CD4-positive, alpha-beta T cell treated with Interleukin-21 for 1 hour (primary cell): ENCODE data around the gene PDZD4.
"Not testable (repeated sequence)": the region's sequence is repeated elsewhere in the genome, so short reads cannot be mapped to it uniquely, and the experiment has no call there.

ENCODE experiments used
- DNase-seq: peaks from one replicate; pipeline ENCODE4 v3.0.0-alpha.2; 2020

The PDZD4 gene

GRCh38 chrX:153830640-153831428 is 490 bp upstream of the PDZD4 start:
- no peak for DNase-seq

- no peak for DNase-seq
Observed at GRCh38 chrX:153829549-153829798, 870 bp downstream of the PDZD4 start.

DNA sequence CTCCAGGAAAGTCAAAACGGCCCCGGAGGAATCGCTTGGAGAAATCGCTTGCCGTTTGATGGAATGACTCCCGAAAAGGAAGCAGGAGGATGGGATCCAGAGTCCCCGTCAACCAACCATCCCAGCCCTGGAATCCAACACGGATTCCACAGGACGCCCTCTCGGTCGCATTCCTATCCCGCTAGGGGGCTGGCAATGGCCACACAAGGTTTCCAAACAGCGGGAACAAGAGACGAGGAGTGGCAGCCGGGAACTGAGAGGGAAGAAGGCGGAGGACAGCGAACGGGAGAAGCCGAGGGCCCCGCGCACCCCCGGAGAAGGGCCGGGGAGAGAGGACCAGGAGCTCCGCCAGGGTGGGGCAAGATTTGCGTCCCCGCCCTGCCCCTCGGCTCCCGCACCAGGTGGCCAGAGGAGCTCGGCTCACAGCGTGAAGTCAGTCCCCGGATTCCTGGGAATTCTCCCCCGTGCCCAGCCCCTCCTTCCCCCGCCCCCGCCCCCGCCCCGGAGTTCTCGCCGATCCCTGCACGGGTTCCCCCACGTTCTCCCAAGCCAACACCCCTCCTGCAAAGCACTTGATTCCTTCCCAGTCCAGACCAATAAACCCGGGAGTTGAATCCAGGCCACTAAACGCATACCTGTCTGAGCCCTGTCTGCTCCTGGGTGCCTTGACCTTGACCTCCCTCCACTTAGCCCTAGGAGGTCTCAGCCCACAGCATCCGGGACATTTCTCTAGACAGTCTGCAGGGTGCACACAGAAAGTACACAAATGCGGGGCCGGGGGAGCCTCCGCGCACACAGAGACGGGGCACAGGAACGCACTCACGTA is 1.4 kb downstream of the PDZD4 start:
- DNase-seq = peak; percentile 14

- DNase-seq = no peak
Observed at GRCh38 chrX:153828308-153828707, 2.0 kb downstream of the PDZD4 start.

GRCh38 chrX:153827903-153828302 is 2.4 kb downstream of the PDZD4 start:
- no peak for DNase-seq

- DNase-seq = no peak
Observed at GRCh38 chrX:153827016-153827415, 3.3 kb downstream of the PDZD4 start.

- DNase-seq = no peak
Observed at GRCh38 chrX:153825042-153825441, 5.3 kb downstream of the PDZD4 start.

- DNase-seq = no peak
Observed at GRCh38 chrX:153824348-153824747, 6.0 kb downstream of the PDZD4 start.

- DNase-seq = no peak
Observed at GRCh38 chrX:153821066-153821465, 9.3 kb downstream of the PDZD4 start.

- DNase-seq = no peak
Observed at GRCh38 chrX:153820601-153821000, 9.7 kb downstream of the PDZD4 start.

- DNase-seq = no peak
Observed at GRCh38 chrX:153819384-153820040, 10.8 kb downstream of the PDZD4 start.

DNA sequence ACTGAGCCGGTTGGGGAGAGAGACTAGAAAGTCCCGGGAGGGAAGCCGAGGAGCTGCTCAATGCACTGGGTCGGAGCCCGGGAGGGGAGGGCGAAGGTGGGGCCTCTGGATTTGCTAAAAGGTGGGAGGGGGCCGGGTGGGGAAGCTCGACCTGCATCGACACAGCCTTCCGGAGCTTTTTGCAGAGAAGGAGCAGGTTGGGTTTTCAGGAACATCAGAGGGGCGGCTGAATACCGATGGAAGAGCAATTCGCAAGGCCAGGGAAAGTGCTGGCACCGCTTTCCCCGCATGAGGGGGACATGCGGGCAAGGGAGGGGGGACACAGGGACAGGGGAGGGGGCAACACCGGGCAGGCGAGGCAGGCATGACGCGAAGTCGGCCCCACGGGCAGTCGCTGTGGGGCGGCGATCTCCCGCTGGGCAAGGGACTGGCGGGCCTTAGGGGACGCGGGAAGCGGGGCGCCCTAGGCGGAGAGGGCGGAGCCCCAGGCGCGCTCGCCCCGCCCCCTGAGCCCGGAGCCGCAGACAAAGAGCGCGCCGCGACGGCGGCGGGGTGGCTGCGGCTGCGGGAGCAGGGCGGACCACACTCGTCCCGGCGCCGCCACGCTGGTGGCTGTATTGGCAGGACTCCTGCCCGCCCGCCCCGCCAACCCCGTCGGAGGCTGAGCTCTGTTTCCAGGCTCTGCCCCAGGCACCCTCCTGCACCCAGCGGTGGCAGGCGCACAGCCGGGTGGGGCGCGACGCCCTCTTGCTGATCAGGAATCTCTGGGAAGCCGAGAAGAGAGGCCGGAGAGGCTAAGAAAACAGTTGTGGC is 11.6 kb downstream of the PDZD4 start:
- DNase-seq = peak; percentile 57

DNA sequence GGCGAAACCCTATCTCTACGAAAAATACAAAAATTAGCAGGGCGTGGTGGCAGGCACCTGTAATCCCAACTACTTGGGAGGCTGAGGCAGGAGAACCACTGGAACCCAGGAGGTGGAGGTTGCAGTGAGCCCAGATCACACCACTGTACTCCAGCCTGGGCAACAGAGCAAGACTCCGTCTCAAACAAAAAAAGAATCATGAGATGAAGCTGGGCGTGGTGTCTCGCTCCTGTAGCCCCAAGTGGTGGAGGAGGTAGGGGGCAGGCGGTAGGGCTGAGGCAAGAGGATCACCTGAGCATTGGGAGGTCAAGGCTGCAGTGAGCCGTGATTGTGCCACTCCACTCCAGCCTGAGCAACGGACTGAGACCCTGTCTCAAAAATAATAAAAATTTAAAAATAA is 12.3 kb downstream of the PDZD4 start:
- DNase-seq = not testable (repeated sequence)

GRCh38 chrX:153816831-153817690 is 13.3 kb downstream of the PDZD4 start:
- peak; percentile 48 for DNase-seq

DNA sequence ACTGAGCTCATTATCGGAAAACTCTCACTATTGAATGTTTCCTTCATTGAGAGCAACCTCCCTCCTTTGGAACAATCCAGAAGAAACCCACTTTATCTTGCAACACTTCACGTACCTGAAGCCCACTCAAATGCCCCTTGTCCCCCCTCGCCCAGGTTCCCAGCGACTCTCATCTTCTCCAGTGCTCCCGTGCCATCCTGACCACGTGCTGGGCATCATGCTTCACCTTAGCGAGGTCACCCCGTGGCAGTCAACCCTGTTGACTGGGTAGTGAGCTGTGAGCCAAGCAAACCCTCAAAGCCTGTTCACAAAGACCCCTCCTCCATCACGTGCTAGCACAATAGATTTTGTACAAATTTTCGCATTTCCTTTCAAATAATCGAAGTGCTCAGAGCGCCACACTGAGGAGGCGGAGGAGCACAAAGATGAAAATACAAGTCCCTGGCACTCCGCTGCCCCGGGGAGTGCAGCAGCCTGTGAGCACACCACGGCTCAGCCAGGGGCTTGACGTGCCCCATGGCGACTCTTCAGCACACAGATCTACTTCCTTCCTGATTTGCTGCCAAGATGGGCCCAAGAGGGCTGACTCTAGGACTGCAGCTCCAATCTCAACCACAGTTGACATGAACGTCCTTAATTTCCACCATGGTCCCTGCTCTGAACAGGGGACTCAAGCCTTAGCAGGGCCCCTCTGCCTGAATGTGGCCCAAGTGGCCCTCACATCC is 15.6 kb downstream of the PDZD4 start:
- no peak for DNase-seq

DNA sequence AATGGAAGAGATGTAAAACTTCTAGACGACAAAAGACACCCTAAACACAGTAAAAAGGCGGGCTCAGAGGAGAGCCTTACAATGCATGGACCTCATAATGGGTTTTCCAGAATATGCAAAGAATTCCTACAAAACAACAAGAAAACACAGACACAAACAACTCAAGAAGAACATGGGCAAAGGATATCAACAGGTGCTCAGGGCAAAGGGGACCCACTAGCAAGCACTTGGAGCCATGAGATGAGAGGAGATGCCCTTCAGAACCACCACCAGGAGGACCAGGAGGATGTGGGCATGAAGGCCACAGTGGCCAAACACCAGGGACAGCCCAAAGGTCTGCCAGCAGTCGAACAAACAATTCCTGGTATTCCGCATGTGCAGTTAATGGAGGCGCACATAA is 17.2 kb downstream of the PDZD4 start:
- no peak for DNase-seq

- no peak for DNase-seq
Observed at GRCh38 chrX:153812220-153812619, 18.1 kb downstream of the PDZD4 start.

DNA sequence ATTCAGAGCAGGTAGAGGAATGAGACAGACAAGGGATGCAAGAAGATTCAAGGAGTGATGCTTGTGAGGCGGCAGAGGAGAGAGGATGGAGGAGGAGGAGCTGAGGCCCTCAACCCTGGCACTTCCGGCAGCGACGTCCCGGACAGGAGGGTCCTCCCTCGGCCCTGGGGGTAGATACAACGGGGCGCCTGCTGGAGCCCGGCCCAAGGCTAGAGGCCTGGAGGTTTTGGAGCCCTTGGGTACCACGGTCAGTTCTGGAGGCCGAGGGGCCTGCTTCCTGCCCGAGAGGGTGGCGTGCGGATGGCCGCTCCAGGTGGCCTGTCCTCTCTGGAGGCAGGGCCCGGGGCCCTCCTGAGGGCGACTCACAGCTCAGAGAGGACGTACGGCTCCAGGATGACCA is 22.4 kb downstream of the PDZD4 start:
- DNase-seq = no peak

GRCh38 chrX:153806999-153807575 is 23.3 kb downstream of the PDZD4 start:
- DNase-seq = no peak

DNA sequence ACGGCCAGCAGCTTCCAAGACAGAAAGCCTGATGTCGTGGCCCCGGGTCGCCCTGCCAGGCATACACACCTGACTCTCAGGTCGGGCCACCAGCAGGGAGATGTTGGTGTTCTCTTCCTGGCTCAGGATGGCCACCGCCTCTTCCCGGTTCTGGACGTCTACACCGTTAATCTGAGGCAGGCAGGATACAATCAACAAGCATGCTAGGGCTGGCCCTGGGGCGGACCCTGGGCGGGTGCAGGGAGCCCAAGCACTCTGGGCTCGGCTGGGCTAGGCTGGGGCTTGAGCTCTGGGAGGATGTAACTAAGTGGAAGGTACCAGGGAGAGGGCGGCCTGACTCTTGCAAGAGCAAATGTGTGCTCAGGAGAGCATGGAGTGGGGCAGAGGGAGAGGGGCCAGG is 24.9 kb downstream of the PDZD4 start:
- DNase-seq = no peak

GRCh38 chrX:153804621-153805020 is 25.7 kb downstream of the PDZD4 start:
- no peak for DNase-seq
